ENCODE measurements around the gene KIAA1217. TPM values are rescaled to one million over a fixed set of nuclear protein-coding genes. Genes with fewer than 3 reads are reported as not detected.

KIAA1217 gene
- polyA plus RNA-seq, 3 donors = not detected

DNA sequence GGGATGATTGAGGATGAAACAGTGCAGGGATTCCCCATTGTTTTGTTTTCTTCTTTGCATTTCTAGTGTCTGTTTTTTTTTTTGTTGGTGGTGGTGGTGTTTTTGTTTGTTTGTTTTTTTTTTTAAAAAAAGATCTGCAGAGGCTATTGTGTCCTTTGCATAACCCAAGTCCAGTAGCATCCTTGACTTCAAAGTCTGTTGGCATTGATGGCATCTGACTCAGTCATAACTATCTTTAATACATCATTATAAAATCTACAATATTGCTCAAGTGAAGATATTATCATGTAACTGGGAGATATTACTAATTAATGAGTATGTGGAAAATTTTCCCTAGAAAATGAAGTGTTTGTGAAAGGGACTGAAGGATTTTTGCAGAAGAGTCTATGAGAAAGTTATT is 70.2 kb downstream of the KIAA1217 start:
- H3K27ac Mint-ChIP-seq = no peak overlapping the region
- DNase-seq = no peak
- peaks cover 0 to 15% (median 6%) of the 10 kb centered on the region in 7 donors for H3K9me3 Mint-ChIP-seq
- intact Hi-C loops (cut with micrococcal nuclease) = no loop called here
- no peaks in the 10 kb centered on the region for H3K4me1 Mint-ChIP-seq
- TF ChIP-seq, protein P1, sequence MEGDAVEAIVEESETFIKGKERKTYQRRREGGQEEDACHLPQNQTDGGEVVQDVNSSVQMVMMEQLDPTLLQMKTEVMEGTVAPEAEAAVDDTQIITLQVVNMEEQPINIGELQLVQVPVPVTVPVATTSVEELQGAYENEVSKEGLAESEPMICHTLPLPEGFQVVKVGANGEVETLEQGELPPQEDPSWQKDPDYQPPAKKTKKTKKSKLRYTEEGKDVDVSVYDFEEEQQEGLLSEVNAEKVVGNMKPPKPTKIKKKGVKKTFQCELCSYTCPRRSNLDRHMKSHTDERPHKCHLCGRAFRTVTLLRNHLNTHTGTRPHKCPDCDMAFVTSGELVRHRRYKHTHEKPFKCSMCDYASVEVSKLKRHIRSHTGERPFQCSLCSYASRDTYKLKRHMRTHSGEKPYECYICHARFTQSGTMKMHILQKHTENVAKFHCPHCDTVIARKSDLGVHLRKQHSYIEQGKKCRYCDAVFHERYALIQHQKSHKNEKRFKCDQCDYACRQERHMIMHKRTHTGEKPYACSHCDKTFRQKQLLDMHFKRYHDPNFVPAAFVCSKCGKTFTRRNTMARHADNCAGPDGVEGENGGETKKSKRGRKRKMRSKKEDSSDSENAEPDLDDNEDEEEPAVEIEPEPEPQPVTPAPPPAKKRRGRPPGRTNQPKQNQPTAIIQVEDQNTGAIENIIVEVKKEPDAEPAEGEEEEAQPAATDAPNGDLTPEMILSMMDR (IDR thresholded peaks at IDR 0.05) = no peak
- no peak overlapping the region for H3K4me3 Mint-ChIP-seq
- H3K4me1 ChIP-seq (ENCODE audit: control insufficient read depth in 1 of 2, insufficient read depth in 2 of 2, low read length in 2 of 2) = no peaks in the 10 kb centered on the region
- H3K36me3 ChIP-seq (replicated peaks in 1 of 2; ENCODE audit: control insufficient read depth in 1 of 2, insufficient read depth in 2 of 2, low read length in 2 of 2) = no peaks in the 10 kb centered on the region
- no peak overlapping the region for H3K4me2 ChIP-seq (replicated peaks; ENCODE audit: extremely low read depth, low read length, poor library complexity, severe bottlenecking)
- H2AFZ ChIP-seq (ENCODE audit: insufficient read depth, low read depth, low read length, poor library complexity, severe bottlenecking) = no peak overlapping the region
- H3K9ac ChIP-seq (ENCODE audit: insufficient read depth, low read length, poor library complexity, severe bottlenecking) = no peak overlapping the region
- H3K9me3 ChIP-seq (replicated peaks in 1 of 2; ENCODE audit: control insufficient read depth in 1 of 2, insufficient read depth in 1 of 2, low read length in 2 of 2) = peaks cover 9 to 13% of the 10 kb centered on the region in 2 donors
- H3K27me3 Mint-ChIP-seq (ENCODE audit: low read depth in 3 of 3) = peaks cover 0 to 2% (median 0%) of the 10 kb centered on the region in 3 donors
- H3K4me3 ChIP-seq (replicated peaks in 1 of 3; ENCODE audit: low read depth in 2 of 3, low read length in 3 of 3) = no peak overlapping the region
- no peaks in the 10 kb centered on the region for H3K79me2 ChIP-seq (ENCODE audit: insufficient read depth, low read length)
- no peaks in the 10 kb centered on the region for H3K36me3 Mint-ChIP-seq
- no peaks in the 10 kb centered on the region for H3K27me3 ChIP-seq (ENCODE audit: control insufficient read depth in 2 of 2, insufficient read depth in 2 of 2, low read length in 2 of 2)
- no peaks in the 10 kb centered on the region for H4K20me1 ChIP-seq (ENCODE audit: insufficient read depth, low read length)
- H3K27ac ChIP-seq (ENCODE audit: low read depth in 1 of 2, low read length in 2 of 2) = no peak overlapping the region

DNA sequence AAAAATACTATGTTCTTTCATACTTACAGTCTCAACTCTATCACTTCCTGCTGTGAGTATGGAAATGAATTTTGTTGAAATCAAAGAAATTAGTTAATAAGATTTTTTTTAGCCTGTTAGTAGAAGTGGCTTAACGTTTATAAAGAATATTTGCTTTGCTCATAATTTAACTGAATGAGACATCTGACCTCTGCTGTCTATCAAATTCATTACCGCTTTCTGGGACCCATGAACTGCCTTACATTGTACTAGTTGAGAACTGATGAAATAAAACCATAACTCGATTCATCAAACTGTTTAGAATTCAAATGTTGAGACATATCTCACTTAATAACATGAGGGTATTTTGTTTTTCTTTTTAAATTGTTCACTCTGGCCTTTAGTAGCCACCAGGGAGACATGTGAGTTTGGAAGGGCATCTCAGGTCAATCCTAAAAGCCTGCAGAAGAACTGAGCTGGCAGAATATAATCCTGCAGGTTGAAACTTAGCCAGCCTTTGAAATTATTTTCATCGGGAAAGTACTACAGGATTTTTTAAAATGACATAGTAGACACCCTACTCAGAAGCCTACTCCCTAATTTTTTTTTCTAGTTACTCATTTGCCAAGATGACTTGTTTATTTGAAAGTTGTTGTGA is 78.7 kb downstream of the KIAA1217 start:
- no peaks in the 10 kb centered on the region for H3K27me3 ChIP-seq (ENCODE audit: control insufficient read depth in 2 of 2, insufficient read depth in 2 of 2, low read length in 2 of 2)
- intact Hi-C loops (cut with micrococcal nuclease) = no loop called here
- H3K4me1 ChIP-seq (ENCODE audit: control insufficient read depth in 1 of 2, insufficient read depth in 2 of 2, low read length in 2 of 2) = no peaks in the 10 kb centered on the region
- no peaks in the 10 kb centered on the region for H4K20me1 ChIP-seq (ENCODE audit: insufficient read depth, low read length)
- Mint-ChIP-seq H3K4me3 (no peak overlapping the region), H3K27me3 (ENCODE audit: low read depth in 3 of 3) (peaks cover 0 to 2% (median 0%) of the 10 kb centered on the region in 3 donors), H3K27ac (no peak overlapping the region), H3K4me1 (no peaks in the 10 kb centered on the region), H3K36me3 (no peaks in the 10 kb centered on the region), H3K9me3 (peaks cover 4 to 16% (median 12%) of the 10 kb centered on the region in 7 donors)
- no peak overlapping the region for H3K4me2 ChIP-seq (replicated peaks; ENCODE audit: extremely low read depth, low read length, poor library complexity, severe bottlenecking)
- H3K36me3 ChIP-seq (replicated peaks in 1 of 2; ENCODE audit: control insufficient read depth in 1 of 2, insufficient read depth in 2 of 2, low read length in 2 of 2) = no peaks in the 10 kb centered on the region
- H3K27ac ChIP-seq (ENCODE audit: low read depth in 1 of 2, low read length in 2 of 2) = no peak overlapping the region
- H3K9me3 ChIP-seq (replicated peaks in 1 of 2; ENCODE audit: control insufficient read depth in 1 of 2, insufficient read depth in 1 of 2, low read length in 2 of 2) = peaks cover 6 to 11% of the 10 kb centered on the region in 2 donors
- H2AFZ ChIP-seq (ENCODE audit: insufficient read depth, low read depth, low read length, poor library complexity, severe bottlenecking) = no peak overlapping the region
- no peak for DNase-seq
- no peak overlapping the region for H3K9ac ChIP-seq (ENCODE audit: insufficient read depth, low read length, poor library complexity, severe bottlenecking)
- H3K79me2 ChIP-seq (ENCODE audit: insufficient read depth, low read length) = no peaks in the 10 kb centered on the region
- TF ChIP-seq, protein P1 (IDR thresholded peaks at IDR 0.05) = no peak
- H3K4me3 ChIP-seq (replicated peaks in 1 of 3; ENCODE audit: low read depth in 2 of 3, low read length in 3 of 3) = no peak overlapping the region
- WGBS (ENCODE audit: insufficient coverage) = no CpG with 5 or more reads among the region's 4 CpGs
